ENCODE measurements around the gene HELZ2. TPM values are rescaled to one million over a fixed set of nuclear protein-coding genes. Genes with fewer than 3 reads are reported as not detected.

HELZ2 gene
- total RNA-seq, 2 experiments from 2014 or later, result 139 to 285 TPM

DNA sequence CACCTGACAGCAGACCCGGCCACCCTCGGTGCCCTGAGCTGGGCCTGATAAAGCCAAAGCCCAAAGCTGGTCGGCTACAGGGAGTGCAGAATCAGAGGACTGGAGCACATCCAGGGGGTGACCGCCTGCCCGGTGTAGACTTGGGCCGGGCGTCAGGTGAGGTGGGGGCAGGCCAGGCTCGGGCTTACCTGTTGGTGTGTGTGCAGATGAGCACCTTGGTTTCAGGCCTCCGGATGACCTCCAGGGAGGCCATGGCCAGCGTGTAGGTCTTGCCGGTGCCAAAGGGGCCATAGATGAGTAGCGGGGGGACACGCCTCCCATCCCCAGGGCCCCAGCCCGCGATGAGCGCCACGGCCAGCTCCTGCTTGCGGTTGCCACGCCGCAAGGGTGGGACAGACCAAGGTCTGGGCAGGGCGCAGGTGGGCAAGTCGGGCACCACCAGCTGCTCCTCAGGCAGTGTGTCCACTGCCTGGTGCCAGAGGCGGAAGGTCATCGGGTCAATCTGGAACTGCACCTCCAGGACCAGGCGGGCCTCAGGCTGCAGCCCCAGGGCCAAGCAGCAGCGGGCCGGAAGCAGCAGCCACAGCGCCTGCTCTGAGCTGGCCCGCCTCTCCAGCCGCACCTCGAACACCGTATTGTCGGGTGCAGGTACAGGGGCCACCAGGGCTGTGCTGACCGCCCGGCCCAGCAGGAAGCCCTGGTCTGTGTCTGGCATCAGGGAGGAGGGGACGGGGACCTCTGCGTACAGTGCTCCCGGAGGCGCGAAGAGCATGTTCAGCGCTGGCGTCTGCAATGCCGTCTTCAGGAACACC, 5.7 kb downstream of the HELZ2 start:
- CTCF ChIA-PET, result interaction anchor here (0.8 to 3.4 kb wide), 7 partner anchors 8 to 470 kb away, joined by 3 to 21 read pairs (median 5); partner anchors contain the start of genes PPDPF and PTK6
- H3K4me1 Mint-ChIP-seq, result peaks cover 34% of the 10 kb centered on the region

DNA sequence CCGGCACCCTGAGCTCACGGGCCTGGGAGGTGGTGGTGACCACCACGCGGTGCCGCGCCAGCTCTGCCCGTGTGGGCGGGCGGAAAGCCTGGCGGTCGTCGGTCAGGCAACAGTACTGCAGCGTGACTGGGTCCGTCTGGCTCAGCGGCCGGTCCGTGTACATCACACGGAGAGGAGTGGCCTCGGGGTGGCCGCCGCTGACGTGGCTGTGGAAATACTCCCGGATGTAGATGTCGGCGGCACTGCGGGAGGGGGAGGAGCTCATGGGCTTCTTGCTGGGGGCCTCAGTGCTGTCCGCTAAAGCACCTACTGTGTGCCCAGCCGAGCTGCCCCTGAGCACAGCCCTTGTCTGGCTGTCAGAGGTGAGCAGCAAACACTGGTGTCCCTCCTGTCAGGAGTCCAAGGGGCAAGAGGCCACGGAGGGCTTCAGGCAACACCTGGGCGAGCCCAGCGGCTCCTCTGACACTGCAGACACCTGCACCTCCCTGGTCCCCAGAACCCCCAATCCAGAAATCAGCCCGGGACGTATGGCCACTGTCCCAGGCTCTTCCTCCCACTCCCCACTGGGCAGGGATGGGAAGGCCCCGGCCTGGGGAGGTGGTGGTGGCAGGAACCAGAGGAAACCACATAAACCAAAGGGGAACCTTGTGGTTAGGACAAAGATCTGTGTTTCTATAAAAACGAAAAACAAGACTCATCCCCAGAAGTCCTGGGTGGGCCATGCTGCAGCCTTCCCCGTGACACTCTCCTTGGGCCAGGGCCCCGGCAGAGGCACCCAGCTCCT, 6.5 kb downstream of the HELZ2 start:
- Mint-ChIP-seq H3K4me3 (peak overlapping the region; percentile 49), H3K27ac (peak overlapping the region; percentile 79), H3K27me3 (no peaks in the 10 kb centered on the region), H3K4me1 (peaks cover 34% of the 10 kb centered on the region), H3K36me3 (peaks cover 30% of the 10 kb centered on the region), H3K9me3 (ENCODE audit: low read depth) (no peaks in the 10 kb centered on the region)
- DNase-seq (peak; percentile 83), ATAC-seq (peak; percentile 71)
- CTCF ChIA-PET, result interaction anchor here (1.0 to 3.4 kb wide), 7 partner anchors 9 to 471 kb away, joined by 3 to 21 read pairs (median 5); partner anchors contain the start of genes PPDPF and PTK6

More for the DNA sequence above, 5.7 kb downstream of the HELZ2 start:
- Mint-ChIP-seq H3K4me3 (peak overlapping the region; percentile 49), H3K27ac (peak overlapping the region; percentile 79), H3K36me3 (peaks cover 30% of the 10 kb centered on the region), H3K27me3 (no peaks in the 10 kb centered on the region), H3K9me3 (ENCODE audit: low read depth) (no peaks in the 10 kb centered on the region)
- ATAC-seq (peak; percentile 24), DNase-seq (peak; percentile 58)

DNA sequence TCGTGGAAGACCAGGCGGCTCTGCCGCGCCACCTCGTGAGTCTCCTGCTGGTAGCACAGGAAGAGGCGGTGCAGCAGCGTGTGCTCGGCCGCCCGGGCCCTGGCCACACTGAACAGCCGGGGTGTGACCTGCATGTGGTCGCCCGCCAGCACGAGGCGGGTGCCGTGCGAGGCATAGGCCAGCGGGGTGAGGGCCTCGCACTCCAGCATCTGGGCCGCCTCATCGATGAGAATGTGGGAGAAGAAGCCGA, 7.0 kb downstream of the HELZ2 start:
- Mint-ChIP-seq H3K9me3 (ENCODE audit: low read depth) (no peaks in the 10 kb centered on the region), H3K36me3 (peaks cover 30% of the 10 kb centered on the region), H3K27ac (no peak overlapping the region), H3K4me1 (peaks cover 34% of the 10 kb centered on the region), H3K4me3 (no peak overlapping the region), H3K27me3 (no peaks in the 10 kb centered on the region)
- no peak for ATAC-seq
- DNase-seq, result no peak
- CTCF ChIA-PET, result interaction anchor here (1.0 to 3.4 kb wide), 4 partner anchors 9 to 217 kb away, joined by 3 to 21 read pairs (median 4); partner anchors contain the start of genes PPDPF and PTK6

DNA sequence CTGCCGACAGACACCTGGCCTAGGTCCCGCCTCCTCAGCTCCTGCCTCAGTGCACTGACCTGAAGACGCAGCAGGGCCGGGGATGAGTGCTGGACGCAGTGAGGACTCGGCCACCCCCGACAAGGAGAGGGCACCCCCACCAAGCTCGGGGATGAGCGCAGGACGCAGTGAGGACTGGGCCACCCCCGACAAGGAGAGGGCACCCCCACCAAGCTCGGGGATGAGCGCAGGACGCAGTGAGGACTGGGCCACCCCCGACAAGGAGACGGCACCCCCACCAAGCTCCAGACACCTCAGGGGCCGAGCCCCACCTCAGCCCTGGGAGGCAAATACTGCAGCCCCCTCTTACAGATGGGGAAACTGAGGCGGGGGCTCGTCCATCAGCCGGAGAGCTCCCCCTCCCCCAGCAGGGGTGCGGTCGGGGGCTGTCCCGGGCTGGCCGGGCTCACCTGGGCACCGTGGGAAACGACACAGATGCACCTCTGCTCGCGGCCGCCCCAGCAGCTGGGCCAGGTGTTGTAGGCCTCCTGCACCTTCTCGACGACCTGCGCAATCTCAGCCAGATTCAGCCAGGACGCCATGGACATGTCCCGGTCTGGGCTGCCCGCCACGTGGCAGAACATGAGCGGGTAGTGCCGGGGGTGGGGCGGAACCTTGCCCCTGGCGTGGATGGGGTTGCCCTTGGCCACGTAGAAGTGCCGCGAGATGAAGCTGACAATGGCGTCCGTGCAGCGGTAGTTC, 7.5 kb downstream of the HELZ2 start:
- ATAC-seq, result no peak
- no peak overlapping the region for H3K27ac Mint-ChIP-seq
- peaks cover 30% of the 10 kb centered on the region for H3K36me3 Mint-ChIP-seq
- H3K4me1 Mint-ChIP-seq, result peaks cover 34% of the 10 kb centered on the region
- DNase-seq, result no peak
- H3K27me3 Mint-ChIP-seq, result no peaks in the 10 kb centered on the region
- no peaks in the 10 kb centered on the region for H3K9me3 Mint-ChIP-seq (ENCODE audit: low read depth)
- H3K4me3 Mint-ChIP-seq, result no peak overlapping the region
- CTCF ChIA-PET, result interaction anchor here (0.6 to 3.4 kb wide), 3 partner anchors 10 to 38 kb away, joined by 4 to 21 read pairs (median 4); partner anchors contain the start of gene PTK6

DNA sequence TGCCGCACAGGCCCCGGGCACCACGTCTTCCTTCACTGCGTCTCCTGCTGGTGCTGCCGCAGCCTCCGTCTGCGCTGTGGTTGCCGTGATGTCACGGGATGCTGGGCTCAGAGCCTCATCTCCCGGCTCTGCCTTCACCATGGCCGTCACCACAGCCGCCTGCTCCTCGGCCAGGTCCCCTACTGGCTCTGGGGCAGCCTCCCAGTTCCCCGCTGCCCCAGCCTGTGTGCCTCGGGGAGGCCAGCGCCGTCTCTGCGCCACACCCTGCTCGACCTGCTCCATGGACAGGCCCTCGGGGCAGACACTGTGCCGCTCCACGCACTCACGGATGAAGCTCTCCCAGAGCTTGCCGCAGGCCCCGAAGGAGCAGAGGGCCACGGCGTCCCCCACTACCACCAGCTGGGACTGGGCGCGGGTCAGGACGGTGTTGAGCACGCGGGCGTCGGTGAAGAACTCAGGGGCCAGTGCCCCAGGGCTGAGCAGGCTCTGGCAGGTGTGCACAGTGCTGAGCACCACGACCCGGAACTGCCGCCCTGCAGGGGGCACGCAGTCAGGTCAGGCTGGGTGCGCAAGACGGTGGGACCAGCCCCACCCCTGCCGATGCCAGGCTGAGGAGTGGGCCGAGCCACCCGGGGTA, 8.2 kb downstream of the HELZ2 start:
- Mint-ChIP-seq H3K4me3 (no peak overlapping the region), H3K36me3 (peaks cover 37% of the 10 kb centered on the region), H3K27ac (no peak overlapping the region), H3K9me3 (ENCODE audit: low read depth) (no peaks in the 10 kb centered on the region), H3K4me1 (peaks cover 34% of the 10 kb centered on the region), H3K27me3 (no peaks in the 10 kb centered on the region)
- CTCF ChIA-PET, result interaction anchor here (0.6 to 2.1 kb wide), 2 partner anchors 28 to 38 kb away, joined by 4 read pairs; no protein-coding TSS in a partner anchor
- no peak for DNase-seq
- no peak for ATAC-seq

DNA sequence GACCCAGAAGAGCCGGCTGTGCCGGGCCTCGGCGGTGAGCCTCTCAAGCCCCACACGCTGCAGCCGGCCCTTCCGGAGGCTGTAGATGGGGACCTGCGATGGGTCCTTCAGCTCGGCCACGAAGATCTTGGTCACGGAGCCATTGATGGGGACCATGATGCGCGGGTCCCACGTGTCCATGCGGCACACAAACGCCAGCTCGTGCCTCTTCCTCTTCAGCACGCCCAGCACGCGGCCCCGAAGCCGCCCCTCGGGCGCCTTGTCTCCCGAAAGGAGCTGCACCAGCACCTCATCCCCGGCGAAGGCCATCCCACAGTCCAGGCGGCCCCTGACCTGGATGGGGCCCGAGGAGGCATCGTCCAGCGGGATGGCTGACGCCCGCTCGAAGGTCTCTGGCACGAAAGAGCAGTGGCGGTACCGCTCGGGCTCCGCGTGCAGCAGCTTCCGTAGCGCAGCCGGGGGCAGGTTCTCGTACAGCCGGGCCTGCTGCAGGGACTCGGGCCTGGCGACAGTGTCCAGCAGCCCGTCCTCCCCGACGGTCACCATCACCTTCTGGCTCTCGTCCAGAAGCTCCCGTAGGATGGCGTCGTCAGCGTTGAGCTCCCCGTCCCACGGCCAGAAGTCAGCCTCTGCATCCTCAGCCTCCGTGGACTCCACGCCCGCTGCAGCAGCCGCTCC, 8.9 kb downstream of the HELZ2 start:
- H3K4me1 Mint-ChIP-seq, result peaks cover 31% of the 10 kb centered on the region
- peaks cover 43% of the 10 kb centered on the region for H3K36me3 Mint-ChIP-seq
- DNase-seq (no peak), ATAC-seq (no peak)
- no peak overlapping the region for H3K4me3 Mint-ChIP-seq
- no peak overlapping the region for H3K27ac Mint-ChIP-seq
- CTCF ChIA-PET, result interaction anchor here (2.1 kb wide), 1 partner anchor 27 kb away, joined by 4 read pairs; no protein-coding TSS in a partner anchor
- no peaks in the 10 kb centered on the region for H3K9me3 Mint-ChIP-seq (ENCODE audit: low read depth)
- H3K27me3 Mint-ChIP-seq, result no peaks in the 10 kb centered on the region

DNA sequence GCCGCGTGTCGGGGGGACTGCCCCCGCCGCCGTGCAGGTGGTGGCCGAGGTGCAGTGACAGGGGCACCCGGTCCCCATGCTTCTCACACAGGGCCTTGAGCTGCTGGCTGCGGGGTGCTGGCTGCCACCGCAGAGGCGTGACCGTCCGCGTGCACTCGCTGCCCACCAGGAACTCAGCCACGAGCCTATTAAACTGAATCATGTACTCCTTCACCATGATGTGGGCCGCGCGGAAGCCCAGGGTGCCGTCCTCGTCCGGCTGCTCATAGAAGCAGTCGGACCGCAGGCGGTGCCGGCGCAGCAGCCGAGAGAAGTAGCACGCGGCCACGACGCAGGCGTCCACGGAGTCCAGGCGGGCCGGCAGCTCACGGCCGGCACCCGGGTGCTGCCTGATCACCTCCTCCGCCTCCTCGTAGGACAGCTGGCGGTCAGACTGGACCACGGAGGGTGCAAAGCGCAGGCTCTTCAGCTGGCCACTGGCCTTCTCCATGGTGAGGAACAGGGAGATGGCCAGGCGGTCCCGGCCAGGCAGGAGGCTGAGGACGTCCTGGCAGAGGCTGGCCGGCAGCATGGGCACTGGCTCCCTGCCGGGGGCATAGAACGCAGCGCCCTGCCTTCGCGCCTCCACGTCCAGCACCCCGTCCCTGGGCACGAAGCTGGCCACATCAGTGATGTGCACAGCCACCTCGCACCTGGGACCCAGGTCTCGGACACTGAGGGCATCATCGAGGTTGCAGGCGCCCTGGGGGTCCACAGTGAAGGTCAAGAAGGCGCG, 9.8 kb downstream of the HELZ2 start:
- no peak overlapping the region for H3K27ac Mint-ChIP-seq
- no peaks in the 10 kb centered on the region for H3K9me3 Mint-ChIP-seq (ENCODE audit: low read depth)
- H3K36me3 Mint-ChIP-seq, result peaks cover 45% of the 10 kb centered on the region
- CTCF ChIA-PET, result interaction anchor here (2.1 kb wide), 1 partner anchor 27 kb away, joined by 4 read pairs; no protein-coding TSS in a partner anchor
- H3K4me1 Mint-ChIP-seq, result peaks cover 25% of the 10 kb centered on the region
- H3K4me3 Mint-ChIP-seq, result no peak overlapping the region
- DNase-seq (no peak), ATAC-seq (no peak)
- H3K27me3 Mint-ChIP-seq, result no peaks in the 10 kb centered on the region

DNA sequence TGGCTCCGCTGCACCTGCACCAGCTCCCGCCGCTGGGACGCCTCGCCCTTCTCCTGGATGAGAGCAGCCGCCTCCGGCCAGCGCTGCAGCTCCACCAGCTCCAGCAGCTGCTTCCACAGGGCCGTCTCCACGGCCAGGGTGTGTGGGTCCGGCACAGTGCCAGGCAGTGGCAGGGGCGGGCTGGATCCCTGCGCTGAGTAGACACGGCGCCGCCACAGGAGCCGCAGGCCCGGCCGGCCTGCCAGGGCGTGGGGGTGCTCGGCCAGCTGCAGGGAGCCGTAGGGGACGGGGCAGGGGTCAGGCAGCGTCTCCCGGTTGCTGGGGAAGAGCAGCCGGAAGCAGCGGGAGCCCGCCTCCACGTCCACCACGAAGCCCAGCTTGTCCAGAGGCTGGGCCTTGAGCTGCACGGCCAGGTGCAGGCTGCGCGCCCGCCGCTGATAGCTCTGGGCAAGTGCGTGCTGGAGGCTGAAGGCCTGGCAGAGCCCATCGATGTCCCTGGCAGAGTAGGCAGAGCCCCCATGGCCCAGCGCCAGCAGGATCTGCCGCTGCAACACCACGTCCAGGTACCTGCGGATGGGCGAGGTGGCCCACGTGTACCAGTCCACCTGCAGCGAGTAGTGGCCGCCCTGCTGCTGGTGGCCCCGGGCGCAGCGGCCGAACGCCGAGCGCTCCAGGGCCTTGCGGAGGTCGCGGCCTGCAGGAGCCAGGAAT, 10.7 kb downstream of the HELZ2 start:
- ATAC-seq, result no peak
- no peak for DNase-seq
- peaks cover 16% of the 10 kb centered on the region for H3K4me1 Mint-ChIP-seq
- H3K27ac Mint-ChIP-seq, result no peak overlapping the region
- no peaks in the 10 kb centered on the region for H3K27me3 Mint-ChIP-seq
- CTCF ChIA-PET, result interaction anchor here (1.0 to 2.1 kb wide), 2 partner anchors 9 to 26 kb away, joined by 3 to 4 read pairs; no protein-coding TSS in a partner anchor
- H3K4me3 Mint-ChIP-seq, result no peak overlapping the region
- peaks cover 47% of the 10 kb centered on the region for H3K36me3 Mint-ChIP-seq
- H3K9me3 Mint-ChIP-seq (ENCODE audit: low read depth), result no peaks in the 10 kb centered on the region

DNA sequence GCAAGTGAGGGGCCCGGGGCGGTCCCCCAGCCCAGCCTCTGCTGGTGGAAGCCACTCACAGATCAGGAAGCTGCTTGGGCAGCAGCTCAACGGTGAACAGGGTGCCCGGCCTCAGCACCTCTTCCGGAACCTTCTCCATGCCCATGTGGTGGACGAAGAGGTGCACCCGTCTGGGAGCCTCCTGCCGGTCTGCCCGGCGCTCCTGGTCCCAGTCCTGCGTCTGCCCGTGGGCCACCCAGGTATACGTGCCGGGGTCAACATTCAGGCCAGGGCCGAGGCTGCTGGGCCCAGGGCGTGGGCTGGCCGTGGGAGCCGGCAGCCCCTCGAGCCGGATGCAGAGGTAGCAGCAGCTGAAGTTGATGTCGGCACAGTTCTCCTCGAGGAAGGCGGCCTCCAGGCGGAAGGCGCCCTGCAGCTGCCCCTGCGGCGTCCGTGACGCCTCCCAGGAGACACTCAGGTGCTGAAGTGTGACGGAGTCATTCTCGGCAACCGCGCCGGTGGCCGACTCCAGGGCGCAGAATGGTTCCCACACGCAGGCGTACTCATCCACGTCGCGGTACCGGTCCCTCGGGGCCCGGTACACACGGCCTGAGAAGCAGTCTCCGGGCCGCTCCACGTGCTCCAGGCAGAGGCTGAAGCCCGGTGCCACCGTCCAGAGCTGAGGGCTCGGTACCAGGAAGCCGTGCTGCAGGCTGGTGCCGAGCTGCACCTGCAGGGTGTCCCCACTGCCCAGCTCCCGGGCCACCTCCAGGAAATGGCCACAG, 11.4 kb downstream of the HELZ2 start:
- CTCF ChIA-PET, result interaction anchor here (0.8 to 1.0 kb wide), 3 partner anchors 8 to 96 kb away, joined by 3 read pairs; partner anchors contain the start of gene RTEL1
- ATAC-seq, result no peak

DNA sequence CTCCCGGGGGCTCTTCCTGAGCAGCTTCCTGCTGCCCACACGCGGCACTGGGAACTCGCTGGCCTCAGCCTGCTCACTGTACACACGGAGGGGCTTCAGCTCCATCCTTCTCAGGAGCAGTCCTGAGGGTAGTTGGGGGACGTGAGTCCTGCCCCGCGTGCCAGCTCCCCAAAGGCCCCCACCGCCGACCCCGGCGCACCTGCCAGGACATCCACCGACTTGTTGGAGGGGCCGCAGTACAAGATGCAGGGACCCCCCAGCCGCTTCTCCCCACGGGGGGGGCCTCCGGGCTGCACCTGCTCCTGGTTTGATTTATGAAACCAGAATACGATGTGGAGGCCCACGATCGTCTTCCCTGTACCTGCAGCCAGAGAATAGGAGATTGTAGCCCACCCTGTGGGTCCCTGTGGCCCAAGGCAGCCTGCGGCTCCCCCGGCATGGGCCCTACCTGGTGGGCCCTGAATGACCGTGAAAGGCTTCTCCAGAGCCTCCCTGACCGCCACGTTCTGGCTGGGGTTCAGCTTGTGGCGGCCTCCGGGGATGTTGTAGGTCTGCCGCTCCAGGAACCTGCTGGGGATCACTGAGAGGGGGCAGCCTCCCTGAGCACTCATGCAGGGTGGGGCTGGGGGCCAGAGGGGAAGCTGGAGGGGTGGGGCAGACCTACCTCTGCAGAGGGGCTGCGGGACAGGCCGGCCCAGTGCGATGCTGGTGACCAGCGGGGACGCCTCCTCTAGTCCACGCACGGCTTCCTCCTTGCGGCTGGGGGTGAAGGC, 12.2 kb downstream of the HELZ2 start:
- CTCF ChIA-PET, result interaction anchor here (0.8 to 1.1 kb wide), 3 partner anchors 9 to 97 kb away, joined by 3 read pairs; partner anchors contain the start of gene RTEL1
- Mint-ChIP-seq H3K4me3 (no peak overlapping the region), H3K9me3 (ENCODE audit: low read depth) (no peaks in the 10 kb centered on the region), H3K27me3 (no peaks in the 10 kb centered on the region), H3K36me3 (peaks cover 39% of the 10 kb centered on the region), H3K27ac (no peak overlapping the region), H3K4me1 (peaks cover under 1% of the 10 kb centered on the region)
- ATAC-seq (no peak), DNase-seq (no peak)

More for the DNA sequence above, 11.4 kb downstream of the HELZ2 start:
- Mint-ChIP-seq H3K27ac (no peak overlapping the region), H3K4me1 (peaks cover 9% of the 10 kb centered on the region), H3K27me3 (no peaks in the 10 kb centered on the region), H3K36me3 (peaks cover 45% of the 10 kb centered on the region), H3K4me3 (no peak overlapping the region), H3K9me3 (ENCODE audit: low read depth) (no peaks in the 10 kb centered on the region)
- DNase-seq, result no peak
